CD4-positive, alpha-beta T cell treated with Interleukin-21 for 1 hour (primary cell): ENCODE data around the gene PFDN4.
"Not testable (repeated sequence)": the region's sequence is repeated elsewhere in the genome, so short reads cannot be mapped to it uniquely, and the experiment has no call there.

Experiments used
- DNase-seq: peaks from one replicate; pipeline ENCODE4 v3.0.0-alpha.2; 2020

The PFDN4 gene

DNA sequence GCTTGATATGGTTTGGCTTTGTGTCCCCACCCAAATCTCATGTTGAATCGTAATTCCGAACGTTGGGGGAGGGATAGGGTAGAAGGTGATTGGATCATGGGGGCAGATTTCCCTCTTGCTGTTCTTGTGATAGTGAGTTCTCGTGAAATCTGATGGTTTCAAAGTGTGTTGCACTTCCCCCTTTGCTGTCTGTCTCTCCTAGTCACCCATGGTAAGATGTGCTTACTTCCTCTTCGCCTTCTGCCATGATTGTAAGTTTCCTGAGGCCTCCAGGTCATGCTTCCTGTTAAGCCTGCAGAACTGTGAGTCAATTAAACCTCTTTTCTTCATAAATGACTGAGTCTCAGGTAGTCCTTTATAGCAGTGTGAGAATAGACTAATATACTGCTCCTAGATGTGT lies 19.9 kb downstream of the PFDN4 start:
- no peak for DNase-seq

DNA sequence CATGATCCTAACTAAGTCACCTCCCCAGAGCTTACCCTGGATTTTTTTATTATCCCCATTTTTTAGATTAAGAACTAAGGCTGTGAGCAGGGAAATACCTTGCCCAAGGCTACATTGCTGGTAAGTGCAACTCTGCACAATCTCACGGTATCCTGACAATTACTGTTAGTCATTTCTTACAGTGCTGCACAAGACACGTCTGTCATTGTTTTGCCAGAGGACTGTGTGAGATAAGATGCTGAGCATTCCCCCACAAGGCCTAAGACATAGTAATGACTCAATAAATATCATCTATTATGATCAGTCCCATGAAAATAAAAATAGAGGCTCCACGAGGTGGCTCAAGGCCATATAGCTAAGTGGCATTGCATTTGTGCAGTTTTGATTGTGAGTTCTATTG lies 21.0 kb downstream of the PFDN4 start:
- no peak for DNase-seq

DNA sequence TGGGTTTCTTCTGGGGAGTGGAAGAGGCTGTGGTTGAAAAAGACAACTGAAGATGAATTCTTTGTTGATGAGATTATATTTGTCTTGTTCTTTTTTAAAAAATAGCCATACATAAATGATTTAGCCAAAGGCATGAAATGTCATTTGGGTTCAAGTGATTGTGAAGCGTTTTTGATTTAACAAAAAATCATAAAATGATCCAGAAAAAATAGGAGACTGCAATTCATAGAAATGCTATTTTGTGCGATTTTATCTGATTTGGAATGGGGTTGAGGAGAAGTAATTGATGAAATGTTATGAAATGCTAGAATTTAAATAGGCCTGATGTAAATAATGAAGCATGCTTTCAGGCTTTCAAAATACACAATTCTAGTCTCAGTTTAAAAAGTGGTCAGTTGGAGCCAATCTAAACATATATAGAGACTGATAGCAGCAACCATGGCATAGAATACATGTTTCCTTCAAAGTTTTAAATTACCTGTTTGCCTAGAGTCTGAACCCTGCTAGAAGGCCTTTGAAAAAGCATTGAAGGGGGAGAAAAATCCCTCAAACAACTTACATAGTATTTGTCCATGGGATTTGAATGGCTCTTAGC lies 21.8 kb downstream of the PFDN4 start:
- DNase-seq, result no peak

DNA sequence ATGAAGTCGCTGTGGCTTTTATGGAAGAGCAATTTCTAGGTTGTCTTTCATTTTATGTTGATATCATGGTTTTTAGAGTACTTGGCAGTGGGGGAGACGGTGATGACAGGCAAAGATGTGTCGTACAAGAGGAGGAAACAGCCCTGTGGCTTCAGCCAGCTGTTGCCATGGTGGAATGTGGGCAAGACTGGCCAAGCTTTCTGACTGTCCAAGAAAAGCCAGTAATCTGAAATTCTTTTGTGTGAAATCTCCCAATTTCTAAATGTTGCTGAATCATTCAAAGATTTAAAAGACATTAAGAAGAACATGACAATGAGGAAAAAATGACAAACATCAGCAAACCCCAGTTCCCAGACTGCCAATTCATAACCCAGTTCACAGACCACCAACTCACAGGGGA lies 23.1 kb downstream of the PFDN4 start:
- DNase-seq, result no peak

DNA sequence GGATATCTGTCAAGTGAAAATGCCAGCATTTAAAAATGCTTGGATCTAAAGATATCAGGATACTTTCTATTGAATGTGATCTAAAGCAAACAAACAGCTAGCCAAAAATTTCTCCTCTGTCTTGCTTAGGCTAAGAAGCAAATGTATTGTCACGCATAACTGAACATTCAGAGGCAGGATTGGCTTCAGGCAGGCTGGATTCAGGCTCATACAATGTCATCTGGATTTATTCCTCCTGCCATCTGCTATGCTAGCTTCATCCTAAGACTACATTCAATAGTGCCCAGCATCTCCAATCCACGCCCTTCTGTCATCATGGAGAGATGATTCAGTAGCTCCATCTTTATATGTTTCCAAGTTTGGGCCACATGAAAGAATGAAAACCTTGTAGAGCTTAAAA lies 27.1 kb downstream of the PFDN4 start:
- DNase-seq, result no peak

GRCh38 chr20:54237116-54237943 lies 29.4 kb downstream of the PFDN4 start:
- no peak for DNase-seq

GRCh38 chr20:54244113-54244512 lies 36.2 kb downstream of the PFDN4 start:
- no peak for DNase-seq

DNA sequence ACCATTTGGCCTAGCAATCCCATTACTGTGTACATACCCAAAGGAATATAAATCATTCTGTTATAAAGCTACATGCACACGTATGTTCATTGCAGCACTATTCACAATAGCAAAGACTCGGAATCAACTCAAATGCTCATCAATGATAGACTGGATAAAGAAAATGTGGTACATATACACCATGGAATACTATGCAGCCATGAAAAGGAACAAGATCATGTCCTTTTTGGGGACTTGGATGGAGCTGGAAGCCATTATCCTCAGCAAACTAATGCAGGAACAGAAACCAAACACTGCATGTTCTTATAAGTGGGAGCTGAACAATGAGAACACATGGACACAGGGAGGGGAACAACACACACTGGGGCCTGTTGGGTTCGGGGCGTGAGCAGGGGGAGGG lies 40.8 kb downstream of the PFDN4 start:
- not testable (repeated sequence) for DNase-seq

- no peak for DNase-seq
Measured at GRCh38 chr20:54250691-54251090, 42.8 kb downstream of the PFDN4 start.

- no peak for DNase-seq
Measured at GRCh38 chr20:54251096-54251495, 43.2 kb downstream of the PFDN4 start.

- DNase-seq, result no peak
Measured at GRCh38 chr20:54254596-54254995, 46.7 kb downstream of the PFDN4 start.

DNA sequence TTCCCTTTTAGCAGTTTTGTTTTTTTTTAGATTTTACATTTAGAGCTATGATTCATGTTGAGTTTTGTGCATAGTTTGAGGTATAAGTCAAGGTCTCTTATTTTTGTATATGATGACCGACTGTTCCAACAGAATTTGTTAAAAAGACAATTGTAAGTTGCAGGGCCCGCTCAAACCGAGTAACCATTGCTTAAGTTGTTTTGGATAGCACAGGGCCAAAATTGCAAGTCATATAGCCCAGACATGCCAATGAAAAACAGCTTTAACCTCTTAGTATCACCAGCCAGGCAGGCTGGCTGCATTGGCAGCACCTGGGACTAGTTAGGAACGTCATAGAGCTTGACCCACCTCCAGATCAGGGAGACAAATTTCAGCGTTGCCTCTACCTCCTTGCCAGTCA lies 47.3 kb downstream of the PFDN4 start:
- DNase-seq, result no peak

DNA sequence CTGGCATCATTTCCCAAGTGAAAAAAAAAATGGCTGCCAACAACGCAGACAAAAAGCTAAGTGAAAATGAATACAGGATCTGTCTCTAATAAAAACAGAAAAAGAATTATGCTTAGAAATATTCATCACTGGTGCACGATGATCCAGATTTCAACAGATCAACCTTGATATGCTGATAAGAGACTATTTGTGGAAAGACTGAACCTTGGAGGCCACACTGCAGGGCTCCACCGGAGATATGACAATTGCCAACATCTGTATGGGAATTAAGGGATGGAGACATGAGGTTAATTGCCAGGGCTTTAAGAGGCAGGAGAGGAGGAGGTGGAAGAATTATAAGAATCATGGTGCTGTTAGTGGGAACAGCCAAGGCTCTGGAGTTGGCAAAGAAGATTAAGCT lies 48.3 kb downstream of the PFDN4 start:
- DNase-seq, result no peak

DNA sequence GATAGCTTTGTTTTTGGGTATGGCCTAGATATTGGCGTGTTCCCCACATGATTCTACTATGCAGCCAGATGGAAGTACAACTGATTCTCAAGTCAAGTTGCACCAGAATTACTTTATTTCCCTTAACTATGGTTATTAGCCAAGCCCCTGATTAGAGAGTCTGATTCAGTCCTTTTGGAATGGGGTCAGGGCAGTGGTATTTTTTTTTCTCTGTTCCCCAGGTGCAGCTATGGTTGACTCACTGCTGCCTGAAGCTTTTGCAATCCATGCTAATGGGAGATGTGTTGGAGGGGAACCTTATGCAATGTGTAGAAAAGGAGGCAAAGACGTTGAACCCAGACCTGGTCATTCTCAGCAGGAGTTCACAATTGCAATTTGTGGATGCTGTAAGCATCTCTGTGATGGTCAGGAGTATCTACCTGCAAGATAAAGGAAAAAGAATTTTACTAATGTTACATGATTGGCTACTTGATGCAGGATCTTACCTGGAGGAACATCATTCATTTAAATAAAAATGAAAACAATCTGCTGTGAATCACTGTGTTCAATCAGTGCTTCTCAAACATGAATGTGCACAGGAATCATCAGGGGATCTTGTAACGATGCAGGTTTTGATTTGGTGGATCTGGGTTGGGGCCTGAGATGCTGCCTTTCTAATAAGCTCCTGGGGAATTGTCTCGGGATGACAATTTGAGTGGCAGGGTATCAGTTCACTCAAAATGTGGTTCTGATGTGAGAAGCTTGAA lies 49.4 kb downstream of the PFDN4 start:
- no peak for DNase-seq

GRCh38 chr20:54260116-54260515 lies 52.2 kb downstream of the PFDN4 start:
- DNase-seq, result no peak

GRCh38 chr20:54262671-54263070 lies 54.8 kb downstream of the PFDN4 start:
- no peak for DNase-seq

DNA sequence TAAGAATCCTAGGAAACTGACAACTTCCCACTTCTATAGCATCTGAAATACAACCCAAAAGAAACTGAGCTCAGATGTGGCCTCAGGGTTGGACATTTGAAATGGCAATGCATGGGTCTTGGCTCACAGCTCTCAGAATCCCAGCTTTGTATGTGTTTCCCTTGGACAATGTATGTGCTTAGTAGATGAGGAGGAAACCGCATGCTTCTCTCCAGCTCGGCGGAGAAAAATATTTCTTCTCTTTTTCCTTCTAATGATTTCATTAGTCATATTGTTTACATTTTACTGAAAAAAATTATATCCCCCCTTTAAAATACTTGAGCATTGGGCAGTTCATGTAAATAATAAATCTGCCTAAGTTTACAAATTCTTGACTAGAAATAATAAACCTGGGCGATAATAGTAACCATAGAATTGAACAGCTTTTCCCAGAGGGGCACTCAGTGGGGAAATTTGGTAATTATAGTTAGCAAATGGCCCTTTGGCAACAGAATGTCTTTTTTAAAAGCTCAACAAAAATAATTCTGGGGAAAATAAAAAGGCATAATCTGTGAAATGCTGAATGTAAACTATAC lies 55.3 kb downstream of the PFDN4 start:
- no peak for DNase-seq

DNA sequence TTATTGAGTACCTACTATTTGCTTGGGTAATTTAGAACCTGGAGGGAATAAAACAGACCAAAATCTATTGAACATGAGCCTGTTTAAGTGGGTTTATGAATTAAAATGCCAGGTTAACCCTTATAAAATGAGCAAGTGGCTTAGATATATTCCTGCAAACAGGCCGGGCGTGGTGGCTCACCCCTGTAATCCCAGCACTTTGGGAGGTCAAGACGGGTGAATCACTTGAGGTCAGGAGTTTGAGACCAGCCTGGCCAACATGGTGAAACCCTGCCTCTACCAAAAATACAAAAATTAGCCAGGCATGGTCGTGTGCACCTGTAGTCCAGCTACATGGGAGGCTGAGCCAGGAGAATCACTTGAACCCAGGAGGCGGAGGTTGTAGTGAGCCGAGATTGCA lies 57.9 kb downstream of the PFDN4 start:
- DNase-seq, result not testable (repeated sequence)

DNA sequence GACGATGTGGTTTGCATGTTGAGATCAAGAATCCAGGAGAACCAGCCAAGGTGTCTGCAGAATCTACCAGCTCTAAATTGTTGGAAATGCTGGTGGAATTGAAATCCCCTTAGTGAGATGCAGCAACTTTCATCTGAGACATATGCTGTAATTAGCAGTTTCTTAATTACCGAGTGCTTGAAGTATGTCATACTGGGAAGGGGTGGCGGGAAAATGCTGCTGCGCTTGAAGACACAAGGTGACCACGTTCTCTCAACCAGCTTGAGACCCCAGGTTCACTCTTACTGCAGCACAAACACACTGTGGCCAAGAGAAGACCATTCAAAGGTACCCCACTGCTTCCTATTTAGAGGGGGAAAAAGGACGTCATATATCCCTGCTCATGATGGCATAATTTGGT lies 59.0 kb downstream of the PFDN4 start:
- no peak for DNase-seq

GRCh38 chr20:54267483-54268003 lies 59.7 kb downstream of the PFDN4 start:
- DNase-seq, result no peak

DNA sequence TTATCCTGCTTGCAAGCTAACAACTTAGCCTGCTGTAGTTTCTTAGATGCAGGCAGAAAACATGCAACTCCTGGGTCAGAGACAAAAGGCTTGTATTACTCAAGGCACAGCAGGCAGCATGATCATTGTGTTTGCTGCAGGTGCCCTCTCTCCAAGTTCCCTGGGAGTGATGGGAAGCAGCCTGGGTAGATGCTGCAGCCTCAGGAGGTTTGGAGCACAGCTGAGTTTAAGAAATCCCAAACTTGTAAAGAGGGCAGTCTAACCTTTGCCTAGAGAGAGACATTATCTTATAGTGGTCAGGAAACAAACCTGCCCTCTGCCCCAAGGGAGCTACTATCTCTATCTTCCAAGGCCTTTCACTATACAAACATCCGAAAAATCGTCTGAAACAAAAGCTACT lies 61.1 kb downstream of the PFDN4 start:
- DNase-seq, result no peak
